Measurements from ENCODE around the gene FAH.
A peak's percentile ranks its signal among the peaks of the same experiment; 100 is the strongest.

The FAH gene

DNA sequence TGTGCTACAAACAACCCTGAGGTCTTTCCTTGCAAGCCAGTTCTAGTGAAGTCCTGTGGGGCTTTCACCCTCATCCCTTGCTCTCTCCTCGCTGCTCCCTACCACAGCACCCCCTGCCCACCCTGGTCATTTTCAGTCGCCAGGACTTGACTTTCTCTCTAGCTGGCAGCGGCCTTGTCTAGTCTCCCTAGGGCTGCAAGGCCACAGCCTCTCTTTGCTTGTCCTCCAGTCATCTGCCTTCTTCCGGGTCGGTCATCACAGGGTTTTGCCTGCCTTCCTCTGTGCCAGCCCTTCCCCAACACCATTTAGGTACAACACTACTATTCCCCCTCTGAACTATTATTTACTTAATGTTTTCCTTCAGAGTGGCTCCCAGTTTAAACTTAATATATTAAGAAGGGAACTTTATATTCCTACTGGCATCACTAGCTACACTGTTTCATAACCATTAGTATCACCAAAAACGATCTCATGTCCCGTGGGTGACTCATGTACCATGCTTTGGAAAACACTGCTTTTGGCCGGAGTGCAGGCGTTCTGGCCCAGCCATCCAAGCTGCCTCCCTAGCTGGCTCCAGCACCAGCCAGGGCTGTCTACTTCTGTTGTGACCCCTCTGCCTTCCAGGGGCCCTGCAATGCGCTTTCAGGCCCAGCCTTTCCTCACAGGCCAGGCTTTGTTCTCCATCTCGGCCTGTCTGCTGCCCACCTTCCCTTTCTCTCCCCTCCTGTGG lies 21.4 kb downstream of the FAH start:
- no peak for DNase-seq

DNA sequence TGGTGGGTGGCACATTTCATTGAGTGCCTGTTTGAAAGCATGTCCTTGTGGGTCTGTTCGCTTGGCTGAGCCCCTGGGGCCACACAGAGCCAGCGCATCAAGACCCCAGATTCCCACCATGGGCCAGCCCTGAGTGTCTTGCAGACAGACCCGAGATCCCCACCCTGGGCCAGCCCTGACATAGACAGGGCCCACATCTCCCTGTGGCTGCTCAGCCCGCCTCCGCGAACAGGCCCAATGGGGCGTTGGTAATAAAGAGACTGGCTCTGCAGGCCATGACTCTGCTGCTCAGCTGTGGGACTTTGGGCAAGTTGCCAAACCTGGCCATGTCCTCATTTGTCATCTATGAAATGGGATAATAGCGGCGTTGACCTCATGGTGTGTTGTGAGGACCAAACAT lies 22.6 kb downstream of the FAH start:
- DNase-seq: no peak

DNA sequence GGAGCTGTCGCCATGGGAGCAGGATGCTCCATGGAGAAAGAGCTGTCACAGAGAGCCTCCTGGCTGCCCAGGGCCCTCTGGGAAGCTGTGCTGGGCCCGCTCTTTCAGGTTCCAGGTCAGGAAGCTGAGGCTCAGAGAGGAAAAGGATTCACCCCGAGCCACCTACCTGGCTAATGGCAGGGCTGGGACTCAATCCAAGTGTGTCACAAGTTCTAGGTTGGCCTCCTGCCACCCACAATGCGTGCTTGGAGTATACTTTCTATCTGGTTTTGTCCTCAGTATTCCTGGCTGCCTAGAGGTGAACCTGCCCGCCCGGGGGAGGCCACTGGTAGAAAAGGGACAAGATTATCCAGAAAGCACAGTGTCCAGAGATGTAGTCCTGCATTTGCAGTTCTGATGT lies 23.6 kb downstream of the FAH start:
- DNase-seq: no peak

DNA sequence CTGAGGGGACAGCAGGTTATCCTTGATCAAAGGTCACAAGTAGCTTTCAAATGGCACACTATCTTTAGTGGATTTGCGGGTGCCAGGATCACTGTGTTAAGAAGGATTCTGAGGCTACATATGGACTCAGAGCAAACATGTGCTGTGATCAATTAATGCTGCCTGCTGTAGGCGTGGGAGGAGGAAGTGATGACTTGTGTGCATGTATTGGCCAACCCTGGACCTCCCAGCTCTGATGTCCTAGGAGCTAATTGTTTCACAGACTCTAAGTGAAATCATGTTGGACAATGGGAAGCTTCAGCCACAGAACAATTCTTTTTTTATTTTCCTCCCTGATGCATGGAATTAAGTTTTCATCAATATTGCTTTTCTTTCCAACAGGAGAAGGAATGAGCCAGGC lies 24.4 kb downstream of the FAH start:
- DNase-seq: no peak

DNA sequence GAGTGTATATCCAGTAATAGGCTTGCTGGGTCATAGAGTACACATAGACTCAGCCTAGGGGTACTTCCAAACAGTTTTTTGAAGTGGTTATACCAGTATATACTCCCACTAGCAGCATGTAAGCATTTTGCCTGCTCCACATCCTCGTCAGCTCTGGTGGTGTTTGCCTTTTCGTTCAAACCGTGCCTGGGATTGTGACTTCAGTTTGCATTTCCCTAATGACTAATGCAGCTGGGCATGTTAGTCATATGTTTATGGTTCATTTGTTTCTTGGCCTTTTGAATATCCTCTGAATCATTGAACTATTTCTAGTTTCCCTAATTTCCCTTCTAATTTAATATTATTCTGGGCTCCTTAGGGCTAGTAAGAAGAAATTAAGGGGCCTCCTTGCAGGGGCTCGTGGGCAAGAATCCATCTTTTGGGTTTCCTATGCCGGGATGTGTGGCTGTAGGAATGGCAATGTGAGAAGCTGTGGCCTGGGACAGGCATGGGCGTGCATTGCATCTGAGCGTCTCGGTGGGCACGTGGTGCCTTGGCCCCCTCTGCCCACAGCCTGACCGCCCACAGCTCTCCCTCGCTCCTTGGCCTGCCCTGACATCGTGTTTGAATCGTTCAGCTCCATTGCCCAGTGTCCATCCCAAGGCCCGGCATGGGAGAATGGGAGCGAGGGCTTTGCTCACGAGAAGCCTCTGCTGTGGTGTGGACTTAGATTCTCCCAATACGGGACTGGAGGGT lies 26.4 kb downstream of the FAH start:
- no peak for DNase-seq

DNA sequence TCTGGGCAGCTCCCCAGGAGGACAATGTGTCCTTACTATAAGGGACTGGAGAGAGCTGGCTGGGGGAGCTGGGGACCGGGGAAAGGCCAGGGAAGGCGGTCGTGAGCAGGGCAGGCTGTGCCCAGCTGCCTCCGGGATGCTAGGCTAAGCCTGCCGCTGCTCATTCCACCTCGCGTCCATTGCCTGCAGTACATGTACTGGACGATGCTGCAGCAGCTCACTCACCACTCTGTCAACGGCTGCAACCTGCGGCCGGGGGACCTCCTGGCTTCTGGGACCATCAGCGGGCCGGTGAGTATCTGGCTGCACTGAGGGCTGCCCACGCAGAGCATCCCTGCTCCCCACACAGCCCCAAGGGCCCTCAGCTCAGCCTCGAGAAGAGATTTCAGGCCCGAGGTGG lies 27.1 kb downstream of the FAH start:
- DNase-seq: no peak

DNA sequence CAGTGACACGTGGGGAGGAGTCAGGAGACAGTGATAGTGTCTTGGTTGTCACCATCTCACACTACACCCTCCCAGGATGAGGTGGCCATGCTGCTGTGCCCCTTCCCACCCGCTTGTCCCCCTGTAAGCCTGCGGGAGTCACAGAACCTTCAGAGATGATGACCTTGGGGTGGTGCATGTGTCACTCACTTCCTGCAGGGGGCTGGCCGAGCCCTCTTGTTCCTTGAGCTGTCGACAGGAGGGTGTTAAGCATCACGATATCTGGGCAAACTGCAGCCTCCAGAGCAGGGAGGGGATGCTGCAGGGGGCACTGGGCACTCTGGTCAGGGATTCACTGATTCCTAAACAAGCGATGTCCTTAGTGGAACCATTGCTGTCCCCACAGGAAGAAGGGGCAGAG lies 27.7 kb downstream of the FAH start:
- no peak for DNase-seq

DNA sequence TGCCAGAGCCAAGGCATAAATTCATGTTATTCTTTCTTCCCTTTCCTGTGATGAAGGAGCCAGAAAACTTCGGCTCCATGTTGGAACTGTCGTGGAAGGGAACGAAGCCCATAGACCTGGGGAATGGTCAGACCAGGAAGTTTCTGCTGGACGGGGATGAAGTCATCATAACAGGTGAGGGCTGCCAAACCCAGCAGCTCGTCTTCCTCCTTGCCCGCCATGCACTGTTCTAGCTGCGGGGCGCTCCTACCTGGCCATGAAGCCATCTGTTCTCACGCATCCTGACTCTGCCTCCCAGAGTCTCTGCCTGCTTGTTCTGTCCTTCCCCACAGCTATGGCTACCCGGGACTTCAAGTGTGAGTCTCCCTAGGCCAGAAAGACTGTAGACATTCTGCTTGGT lies 28.2 kb downstream of the FAH start:
- DNase-seq: no peak

DNA sequence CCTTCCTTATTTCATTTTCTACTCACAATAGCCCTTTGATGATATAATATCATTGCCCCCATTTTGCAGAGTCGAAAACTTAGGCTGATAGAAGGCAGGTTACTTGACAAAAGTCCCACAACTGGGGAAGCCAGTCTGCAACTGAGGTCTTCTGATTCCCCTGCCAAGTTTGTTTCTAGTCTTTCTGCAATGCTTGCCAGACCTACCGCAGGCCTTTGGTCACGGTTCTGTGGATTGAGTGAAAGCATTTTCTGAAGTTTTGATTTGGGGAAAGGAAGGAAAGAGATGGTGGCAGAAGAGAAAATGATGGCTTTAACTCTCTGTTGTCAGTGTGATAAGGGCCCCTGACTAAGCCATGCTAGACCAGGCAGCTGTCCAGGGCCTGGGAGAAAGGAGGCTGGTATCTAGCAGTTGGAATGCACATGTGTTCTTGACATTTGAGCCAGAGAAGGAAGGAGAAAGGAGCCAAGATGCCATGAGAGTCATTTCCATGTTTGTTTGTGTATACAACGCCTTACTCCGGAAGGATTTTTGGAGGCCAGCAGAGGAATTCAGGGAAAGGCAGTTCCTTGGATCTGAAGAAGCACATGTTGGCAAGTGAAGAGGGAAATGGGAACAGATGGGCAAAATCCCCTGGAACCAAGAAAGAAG lies 29.9 kb downstream of the FAH start:
- no peak for DNase-seq

DNA sequence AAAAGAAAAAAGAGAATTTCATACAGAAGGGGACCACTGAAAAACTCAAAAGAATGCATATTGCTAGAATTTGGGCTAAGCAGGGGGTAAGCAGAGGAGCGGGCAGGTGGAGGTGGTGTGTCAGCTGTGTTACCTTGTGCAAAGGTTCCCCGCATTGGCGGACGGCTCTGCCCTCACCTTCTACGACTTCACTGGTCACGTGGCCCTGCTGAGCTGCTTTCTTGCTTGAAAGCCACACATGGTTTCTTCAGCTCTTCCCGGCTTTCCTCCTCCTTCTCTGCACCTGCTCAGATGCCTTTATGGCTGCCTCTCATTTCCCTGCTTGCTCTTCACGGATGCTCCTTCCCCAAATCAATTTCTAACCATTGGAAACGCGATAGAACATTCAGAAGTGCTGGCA lies 30.5 kb downstream of the FAH start:
- DNase-seq: peak in 3 of 6 experiments; percentile 15 to 41 (median 15)

DNA sequence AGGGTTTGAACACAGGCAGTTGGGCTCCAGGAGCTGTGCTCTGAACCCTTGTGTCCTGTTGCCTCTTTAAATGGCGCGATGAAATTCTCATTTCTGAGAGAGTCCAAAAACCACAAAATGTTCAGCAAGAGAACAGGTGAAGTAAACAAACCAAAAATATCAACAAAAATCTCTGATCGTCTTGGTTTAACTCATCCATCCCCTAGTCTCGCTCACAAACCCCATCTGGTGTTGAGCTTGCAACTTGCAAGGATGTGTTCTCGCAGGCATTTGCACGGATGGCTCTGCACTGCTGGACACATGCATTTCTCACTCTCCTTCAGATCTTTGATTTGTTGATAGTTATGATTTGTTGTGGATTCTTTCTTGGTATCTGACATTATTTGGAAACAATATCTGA lies 31.1 kb downstream of the FAH start:
- no peak for DNase-seq

DNA sequence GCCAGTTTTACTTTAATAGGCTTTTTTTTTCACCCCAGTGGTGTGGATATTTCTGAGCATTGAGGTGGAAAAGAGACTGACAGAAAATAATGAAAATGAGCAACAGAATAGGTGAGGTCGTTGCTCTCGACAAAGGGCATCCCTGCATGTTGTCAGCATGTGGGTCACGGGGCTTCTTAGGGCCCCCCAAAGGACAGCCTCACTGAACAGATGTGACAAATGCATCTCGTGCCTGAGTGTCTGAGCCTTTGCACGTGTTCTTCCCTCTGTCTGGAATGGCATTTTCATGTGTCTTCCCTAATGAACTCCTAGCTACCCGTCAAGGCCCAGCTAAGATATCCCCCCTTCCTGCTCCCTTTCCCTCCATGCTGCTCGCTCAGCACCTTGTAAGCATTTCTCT lies 31.8 kb downstream of the FAH start:
- no peak for DNase-seq

DNA sequence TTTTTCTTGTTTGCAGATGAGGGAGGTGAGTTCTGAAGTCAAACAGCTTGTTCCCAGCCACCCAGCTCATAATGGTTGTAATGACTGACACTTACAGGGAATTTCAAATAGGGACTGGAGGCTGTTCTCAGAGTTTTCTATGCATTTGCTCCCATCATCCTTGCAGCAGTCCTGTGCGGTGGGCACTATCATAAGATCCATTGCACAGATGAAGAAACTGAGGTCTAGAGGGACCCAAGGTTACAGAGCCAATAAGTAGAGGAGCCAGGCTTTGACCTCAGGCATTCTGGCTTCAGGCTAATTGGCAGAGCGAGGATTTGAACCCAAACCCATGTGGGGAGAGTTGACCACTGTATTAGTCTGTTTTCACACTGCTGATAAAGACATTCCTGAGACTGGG lies 32.4 kb downstream of the FAH start:
- DNase-seq: no peak

DNA sequence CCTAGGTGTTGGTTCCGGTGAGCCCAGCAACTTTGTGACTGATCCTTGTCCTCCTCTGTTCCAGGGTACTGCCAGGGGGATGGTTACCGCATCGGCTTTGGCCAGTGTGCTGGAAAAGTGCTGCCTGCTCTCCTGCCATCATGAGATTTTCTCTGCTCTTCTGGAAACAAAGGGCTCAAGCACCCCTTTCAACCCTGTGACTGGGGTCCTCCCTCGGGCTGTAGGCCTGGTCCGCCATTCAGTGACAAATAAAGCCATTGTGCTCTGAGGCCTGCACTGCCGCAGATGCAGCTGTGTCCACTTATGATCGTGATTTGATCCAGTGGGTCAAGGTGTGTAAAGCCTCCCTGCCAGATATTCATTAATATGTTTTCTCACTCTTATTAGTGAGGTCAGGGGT lies 33.3 kb downstream of the FAH start:
- no peak for DNase-seq

DNA sequence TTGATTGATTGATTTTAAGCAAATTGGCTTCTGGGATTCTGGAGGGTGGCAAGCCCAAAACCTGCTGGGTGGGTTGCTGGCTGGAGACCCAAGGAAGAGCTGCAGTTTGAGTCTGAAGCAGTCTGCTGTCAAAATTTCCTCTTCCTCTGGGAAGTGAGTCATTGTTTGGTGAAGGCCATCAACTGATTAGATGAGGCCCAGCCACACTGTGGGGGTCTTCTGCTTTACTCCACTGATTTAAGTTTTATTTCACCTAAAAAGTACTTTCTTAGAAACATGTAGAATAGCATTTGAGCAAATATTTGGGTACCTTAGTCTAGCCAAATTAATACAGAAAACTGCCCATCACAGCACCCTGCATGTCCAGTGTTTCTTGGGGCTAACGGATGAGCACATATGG lies 33.8 kb downstream of the FAH start:
- no peak for DNase-seq

DNA sequence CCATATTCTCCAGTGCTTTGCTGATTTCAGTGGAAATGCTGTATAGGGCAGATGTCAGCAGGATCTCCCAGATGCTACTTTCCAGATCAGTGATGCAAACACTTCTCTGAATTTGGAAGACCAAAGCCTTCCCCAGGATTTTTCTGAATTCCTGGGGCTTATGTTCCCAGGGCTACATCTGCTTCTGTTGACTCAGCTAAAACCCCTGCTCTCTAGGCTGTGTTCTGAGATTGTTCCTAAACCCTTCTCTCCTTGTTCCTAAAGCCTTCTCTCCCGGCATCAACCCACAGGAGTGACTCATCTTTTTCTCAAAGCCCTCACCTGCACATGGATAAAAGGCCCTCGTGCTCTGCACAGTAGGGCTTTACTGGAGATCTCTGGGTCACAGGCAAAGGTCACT lies 35.5 kb downstream of the FAH start:
- DNase-seq: no peak

DNA sequence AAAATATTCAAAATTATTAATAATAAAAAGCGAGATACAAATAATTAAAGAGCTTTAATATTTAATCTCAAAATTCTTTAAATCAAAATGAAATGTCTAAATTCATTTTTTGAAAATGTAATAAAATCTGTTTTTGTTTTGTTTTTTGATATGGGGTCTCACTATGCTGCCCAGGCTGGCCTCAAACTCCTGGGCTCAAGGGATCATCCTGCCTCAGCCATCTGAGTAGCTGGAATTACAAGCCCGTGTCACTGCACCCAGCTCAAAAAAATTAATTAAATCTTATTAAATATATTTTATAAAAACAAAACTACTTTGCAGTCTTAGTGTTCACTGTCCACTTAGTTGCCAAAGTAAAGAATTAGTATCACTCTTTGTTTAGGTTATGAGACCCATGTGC lies 38.4 kb downstream of the FAH start:
- no peak for DNase-seq

DNA sequence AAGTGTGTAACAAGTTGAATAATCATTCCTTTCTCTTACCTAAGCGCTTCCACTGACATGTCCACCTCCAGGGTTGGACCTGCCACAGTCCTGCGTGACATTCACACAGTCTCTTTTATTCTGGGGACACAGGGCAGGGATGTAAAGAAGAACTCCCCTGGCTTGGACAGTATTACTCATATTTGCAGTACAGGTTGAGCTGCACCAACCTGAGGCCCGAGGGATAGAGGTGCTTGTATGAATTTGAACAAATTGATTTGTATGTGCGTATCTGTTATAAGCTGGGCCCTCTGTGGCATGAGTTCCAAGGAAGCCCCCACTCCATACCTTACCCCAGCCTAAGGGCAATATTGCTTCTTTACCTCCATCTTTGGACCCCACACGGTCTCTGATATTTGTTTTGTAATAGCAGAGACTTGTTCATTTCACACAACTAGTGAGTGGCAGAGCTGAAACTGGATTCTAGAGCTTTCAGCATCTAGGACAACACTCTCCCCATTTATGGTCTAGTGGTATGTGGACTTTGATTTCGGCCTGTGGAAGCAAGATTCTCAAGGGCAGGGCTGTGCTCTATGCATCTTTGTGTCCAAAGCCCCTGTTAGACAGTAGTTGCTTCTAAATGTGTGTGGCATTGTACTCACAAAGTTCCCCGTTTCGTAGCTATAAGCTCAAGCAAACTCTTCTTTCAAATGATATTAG lies 39.2 kb downstream of the FAH start:
- DNase-seq: no peak

DNA sequence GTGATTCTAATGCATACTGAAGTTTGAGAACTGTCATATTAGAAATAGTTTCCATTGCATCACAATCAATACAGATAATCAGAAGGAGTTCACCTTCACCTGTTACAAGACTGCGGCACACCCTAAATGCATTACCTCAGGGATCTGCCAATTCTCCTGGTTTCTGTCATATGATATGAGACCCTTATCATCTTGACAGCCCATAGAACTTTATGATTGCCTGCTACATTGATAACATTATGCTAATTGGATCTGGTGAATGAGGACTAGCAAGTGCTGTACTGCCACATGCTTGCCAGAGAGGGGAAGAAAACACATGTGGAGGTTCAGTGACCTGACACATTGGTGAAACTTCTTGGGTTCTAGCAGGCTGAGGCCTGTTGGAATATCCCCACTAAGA lies 41.4 kb downstream of the FAH start:
- no peak for DNase-seq

DNA sequence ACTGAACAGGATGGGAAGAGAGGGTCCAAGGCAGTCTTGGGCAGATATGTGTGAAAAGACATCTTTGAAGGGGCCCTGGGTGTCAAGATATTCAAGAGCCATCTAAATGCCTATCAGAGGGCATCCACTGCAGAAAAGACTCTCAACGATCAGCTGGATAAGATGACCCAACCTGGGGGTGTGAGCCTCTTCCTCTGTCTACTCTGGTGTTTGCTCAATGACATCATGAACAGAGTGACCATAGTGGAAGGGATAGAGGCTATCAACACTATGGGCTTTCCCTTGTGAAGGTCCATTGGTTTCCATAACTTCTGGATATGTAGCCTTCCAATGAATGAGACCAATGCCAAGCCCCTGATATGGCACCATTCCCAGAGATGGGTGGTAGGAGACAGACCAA lies 42.1 kb downstream of the FAH start:
- DNase-seq: no peak

DNA sequence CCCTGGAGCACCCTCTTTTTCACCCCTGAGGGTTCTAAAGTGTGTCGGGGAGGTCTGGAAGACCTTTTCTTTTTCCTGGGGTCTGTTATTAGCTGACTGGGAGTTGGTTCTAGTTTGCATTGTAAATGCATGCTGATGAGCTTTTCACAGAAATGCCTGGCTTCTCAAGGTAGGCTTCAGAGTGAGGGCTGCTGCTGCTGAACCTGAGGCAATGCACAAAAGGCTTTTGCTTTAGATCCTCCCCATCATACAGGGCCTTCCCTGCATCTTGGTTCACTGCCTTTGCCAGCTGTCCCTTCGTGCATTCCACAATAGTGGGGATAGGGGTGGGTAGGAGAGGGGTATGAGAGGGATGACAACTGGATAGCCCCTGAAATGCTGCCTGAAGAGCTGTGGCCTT lies 46.6 kb downstream of the FAH start:
- DNase-seq: no peak

DNA sequence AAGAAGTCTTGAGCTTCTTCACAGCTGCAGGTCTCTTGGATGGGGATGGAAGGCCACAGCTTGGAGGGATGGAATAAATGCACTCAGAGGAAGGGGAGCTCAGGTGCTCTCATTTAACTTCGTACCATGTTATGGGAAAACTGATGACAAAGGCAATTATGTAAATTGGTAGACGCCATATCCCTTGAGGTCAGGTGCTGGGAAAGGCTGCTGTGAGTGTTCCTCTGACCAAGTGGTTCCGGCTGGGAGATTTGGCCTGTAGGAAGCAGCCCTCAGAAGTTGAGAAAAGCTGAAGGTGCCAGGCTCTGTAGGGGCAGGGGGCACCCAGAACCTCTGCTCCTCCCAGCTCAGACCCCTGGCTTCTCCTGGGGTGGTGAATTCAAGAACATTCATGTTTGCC lies 47.1 kb downstream of the FAH start:
- DNase-seq: no peak

DNA sequence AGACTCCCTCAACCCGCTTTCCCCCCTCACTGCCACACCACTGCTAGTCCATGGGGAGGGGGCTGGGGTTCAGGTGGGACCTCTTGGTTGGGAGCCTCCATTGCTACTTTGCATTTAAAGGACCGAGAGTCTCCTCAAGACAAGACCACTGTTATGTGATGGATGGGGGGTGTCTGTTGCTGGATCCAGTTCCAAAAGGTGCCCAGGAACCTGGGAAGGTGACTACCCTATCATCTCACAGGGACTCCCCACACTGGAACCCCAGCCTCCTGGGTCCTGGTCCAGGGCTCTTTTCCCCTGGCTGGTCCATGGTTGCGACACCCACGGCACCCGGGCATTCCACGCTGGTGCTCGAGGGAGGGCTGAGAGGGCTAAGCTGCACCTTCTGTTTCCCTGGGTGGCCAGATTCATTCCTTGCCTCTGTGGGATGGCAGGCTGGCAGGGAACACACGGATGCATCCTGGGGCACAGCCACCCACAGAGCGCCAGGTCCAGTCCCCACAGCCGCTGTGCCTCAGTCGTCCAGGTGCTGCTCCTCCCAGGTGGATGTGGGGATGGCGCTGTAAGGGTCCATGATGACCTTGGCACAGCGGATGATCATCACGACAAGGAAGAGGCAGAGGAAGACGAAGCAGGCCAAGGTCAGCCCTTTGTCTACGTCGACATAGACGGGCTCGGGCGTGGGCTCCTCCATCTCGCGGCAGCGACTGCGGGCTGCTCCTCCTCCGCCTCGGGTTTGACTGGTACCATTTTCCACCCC lies 48.6 kb downstream of the FAH start:
- no peak for DNase-seq
